ENCODE results near the gene NEUROD1.

DNA sequence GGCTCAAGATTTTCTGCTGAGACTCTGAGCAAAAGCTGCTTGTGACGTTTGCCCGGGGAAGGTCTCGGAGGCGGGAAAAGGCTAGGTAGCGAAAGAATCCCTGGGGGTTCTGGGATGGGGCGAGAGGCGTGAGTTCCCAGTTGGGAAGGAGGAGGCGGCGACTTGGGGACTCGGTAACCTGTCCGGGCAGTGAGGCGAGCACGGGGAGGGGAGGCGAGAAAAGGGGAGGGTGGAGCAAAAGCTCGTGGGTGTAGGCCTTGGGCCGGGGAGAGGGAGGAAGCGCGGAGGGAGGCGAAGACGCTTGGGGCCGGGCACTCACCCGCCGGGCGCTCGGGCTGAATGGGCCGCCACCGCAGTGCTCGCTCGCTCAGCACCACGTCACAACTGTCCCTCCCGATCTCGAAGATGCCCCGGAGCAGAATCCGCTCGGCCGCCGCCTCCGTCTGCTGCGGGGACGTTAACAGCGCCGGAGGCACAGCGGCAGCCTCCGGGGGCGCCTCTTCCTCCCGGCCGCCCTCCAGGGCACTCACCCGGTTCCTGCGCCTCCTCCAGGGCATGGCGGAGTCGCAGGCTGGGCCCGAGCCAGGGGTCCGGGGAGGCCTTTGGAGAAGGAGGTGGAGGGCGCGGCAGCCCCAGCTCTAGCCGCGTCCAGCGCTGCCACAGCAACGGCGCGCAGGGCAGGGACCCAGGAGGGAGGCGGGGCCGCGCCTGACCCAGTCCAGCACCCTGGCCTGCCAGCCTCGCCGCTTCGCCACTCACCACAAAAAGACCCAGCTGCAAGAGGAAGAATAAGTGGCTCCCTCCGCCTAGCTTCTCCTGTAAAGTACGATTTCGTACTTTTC, 23.6 kb downstream of the NEUROD1 start, which contains the start of gene CERKL:
- no peak for TF ChIP-seq EZH2 (IDR thresholded peaks at IDR 0.05; ENCODE audit: borderline replicate concordance, low read depth, low read length, severe bottlenecking)
- TF ChIP-seq, protein P1, sequence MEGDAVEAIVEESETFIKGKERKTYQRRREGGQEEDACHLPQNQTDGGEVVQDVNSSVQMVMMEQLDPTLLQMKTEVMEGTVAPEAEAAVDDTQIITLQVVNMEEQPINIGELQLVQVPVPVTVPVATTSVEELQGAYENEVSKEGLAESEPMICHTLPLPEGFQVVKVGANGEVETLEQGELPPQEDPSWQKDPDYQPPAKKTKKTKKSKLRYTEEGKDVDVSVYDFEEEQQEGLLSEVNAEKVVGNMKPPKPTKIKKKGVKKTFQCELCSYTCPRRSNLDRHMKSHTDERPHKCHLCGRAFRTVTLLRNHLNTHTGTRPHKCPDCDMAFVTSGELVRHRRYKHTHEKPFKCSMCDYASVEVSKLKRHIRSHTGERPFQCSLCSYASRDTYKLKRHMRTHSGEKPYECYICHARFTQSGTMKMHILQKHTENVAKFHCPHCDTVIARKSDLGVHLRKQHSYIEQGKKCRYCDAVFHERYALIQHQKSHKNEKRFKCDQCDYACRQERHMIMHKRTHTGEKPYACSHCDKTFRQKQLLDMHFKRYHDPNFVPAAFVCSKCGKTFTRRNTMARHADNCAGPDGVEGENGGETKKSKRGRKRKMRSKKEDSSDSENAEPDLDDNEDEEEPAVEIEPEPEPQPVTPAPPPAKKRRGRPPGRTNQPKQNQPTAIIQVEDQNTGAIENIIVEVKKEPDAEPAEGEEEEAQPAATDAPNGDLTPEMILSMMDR (IDR thresholded peaks at IDR 0.05; ENCODE audit: borderline replicate concordance, extremely low read depth, low read length, poor library complexity, severe bottlenecking), result no peak

Data from DND-41 (cell line).